Activated naive CD4-positive, alpha-beta T cell treated with anti-CD3 and anti-CD28 coated beads, Interleukin-2, amount 50 U/mL, for 72 hours (primary cell): ENCODE results near the gene SEC61A2. TPM values are rescaled to one million over a fixed set of nuclear protein-coding genes. Genes with fewer than 3 reads are reported as not detected.

Experiments
- ATAC-seq, 2 donors: fragments of 150-1000 bp; cut with Tn5 transposase; 2 replicates each; pipeline ENCODE4 v1.10.0; 2021; ENCODE audit warnings: mild to moderate bottlenecking in 2 of 2, moderate library complexity in 2 of 2
- DNase-seq, 2 donors: peaks; one replicate each; pipeline ENCODE4 v3.0.0; 2021 to 2022; ENCODE audit warnings: low spot score in 2 of 2
- H3K27ac Mint-ChIP-seq, 2 donors: one replicate each; pipeline ENCODE4 v1.8.0; 2022; ENCODE audit warnings: mild to moderate bottlenecking in 2 of 2, mixed read lengths in 2 of 2
- H3K36me3 Mint-ChIP-seq, 2 donors: one replicate each; pipeline ENCODE4 v1.8.0; 2022; ENCODE audit warnings: mixed read lengths in 2 of 2
- H3K9me3 Mint-ChIP-seq, 2 donors: one replicate each; pipeline ENCODE4 v1.8.0; 2022; ENCODE audit warnings: mixed read lengths in 2 of 2
- total RNA-seq, 2 donors: library from RNA; stranded (reverse); gene quantifications; one replicate each; pipeline ENCODE4 v1.2.3, GENCODE V29; 2022

The SEC61A2 gene
- total RNA-seq, 2 donors from 2014 or later = 25.4 to 28.8 TPM

GRCh38 chr10:12208460-12208859, 79.0 kb downstream of the SEC61A2 start:
- DNase-seq (no peak), ATAC-seq (no peak)
- H3K36me3 Mint-ChIP-seq = peaks cover 4 to 5% of the 10 kb centered on the region in 2 donors
- H3K9me3 Mint-ChIP-seq = no peaks in the 10 kb centered on the region
- H3K27ac Mint-ChIP-seq = peak overlapping the region in 1 of 2 donors; percentile 84

DNA sequence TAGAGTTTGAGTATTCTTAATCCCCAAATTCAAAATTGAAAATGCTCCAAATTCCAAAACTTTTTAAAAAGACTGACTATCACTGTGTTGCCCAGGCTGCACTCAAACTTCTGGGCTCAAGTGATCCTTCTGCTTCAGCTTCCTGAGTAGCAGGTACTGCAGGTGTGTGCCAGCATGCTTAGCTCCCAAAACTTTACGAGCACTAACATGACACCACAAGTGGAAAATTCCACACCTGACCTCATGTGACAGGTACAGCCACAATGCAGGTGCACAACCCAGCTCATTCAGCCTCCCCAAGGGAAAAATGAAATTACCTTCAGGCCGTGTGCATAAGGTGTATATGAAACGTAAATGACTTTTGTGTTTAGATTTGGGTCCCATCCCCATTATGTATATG, 83.0 kb downstream of the SEC61A2 start:
- ATAC-seq = no peak
- DNase-seq = no peak
- Mint-ChIP-seq H3K36me3 (peaks cover 9 to 19% of the 10 kb centered on the region in 2 donors), H3K27ac (no peak overlapping the region), H3K9me3 (no peaks in the 10 kb centered on the region)

GRCh38 chr10:12213621-12214020, 84.1 kb downstream of the SEC61A2 start:
- no peak for DNase-seq
- H3K9me3 Mint-ChIP-seq = no peaks in the 10 kb centered on the region
- ATAC-seq = no peak
- no peak overlapping the region for H3K27ac Mint-ChIP-seq
- peaks cover 11 to 23% of the 10 kb centered on the region in 2 donors for H3K36me3 Mint-ChIP-seq

- Mint-ChIP-seq H3K9me3 (no peaks in the 10 kb centered on the region), H3K36me3 (peaks cover 16 to 27% of the 10 kb centered on the region in 2 donors), H3K27ac (peak overlapping the region; percentile 67 to 70)
- ATAC-seq (no peak), DNase-seq (no peak)
Measured at GRCh38 chr10:12214093-12214492, 84.6 kb downstream of the SEC61A2 start.

GRCh38 chr10:12214763-12215218, 85.3 kb downstream of the SEC61A2 start:
- Mint-ChIP-seq H3K27ac (peak overlapping the region; percentile 66 to 67), H3K36me3 (peaks cover 19 to 31% of the 10 kb centered on the region in 2 donors), H3K9me3 (no peaks in the 10 kb centered on the region)
- ATAC-seq = peak; percentile 22 to 38
- DNase-seq = peak in 1 of 2 donors; percentile 58

Other genes with a start within 250 kb of the SEC61A2 start
- 10 to 100 TPM; 40.1 to 42.8 TPM for gene UPF2, start 86.9 kb upstream of the SEC61A2 start, total RNA-seq
- 10 to 100 TPM; 19.8 to 27.0 TPM for gene DHTKD1, start 60.7 kb upstream of the SEC61A2 start, total RNA-seq
- 100 to 1,000 TPM; 102 to 126 TPM for gene NUDT5, start 66.2 kb downstream of the SEC61A2 start, total RNA-seq
- 100 to 1,000 TPM; 116 to 127 TPM for gene CDC123, start 66.5 kb downstream of the SEC61A2 start, total RNA-seq
- gene CAMK1D, start 219.9 kb downstream of the SEC61A2 start, total RNA-seq = 10 to 100 TPM in 1 of 2 donors, 1 to 10 TPM in 1; 1.1 to 13.0 TPM